Activated CD4-positive, alpha-beta T cell treated with anti-CD3 and anti-CD28 coated beads, Interleukin-2, amount 50 U/mL, for 1 hour (primary cell): ENCODE results near the gene S100A3.
"Not testable (repeated sequence)": the region's sequence is repeated elsewhere in the genome, so short reads cannot be mapped to it uniquely, and the experiment has no call there.

Experiments used
- DNase-seq: peaks from one replicate; pipeline ENCODE4 v3.0.0-alpha.2; 2020

Gene S100A3

GRCh38 chr1:153568367-153569099 lies 19.5 kb upstream of the S100A3 start:
- peak; percentile 79 for DNase-seq

GRCh38 chr1:153567621-153568366 lies 18.7 kb upstream of the S100A3 start:
- no peak for DNase-seq

- DNase-seq = peak; percentile 76
Measured at GRCh38 chr1:153566414-153567371, 17.6 kb upstream of the S100A3 start.

- DNase-seq = peak; percentile 23
Measured at GRCh38 chr1:153565529-153566374, 16.7 kb upstream of the S100A3 start, which contains the start of gene S100A2. Gene S100A2 (minus strand): TSS chr1:153565844. CDS start chr1:153563877, 1,967 bp downstream.

- no peak for DNase-seq
Measured at GRCh38 chr1:153563991-153564390, 14.9 kb upstream of the S100A3 start.

GRCh38 chr1:153563483-153563901 lies 14.4 kb upstream of the S100A3 start:
- no peak for DNase-seq

GRCh38 chr1:153562021-153562420 lies 13.0 kb upstream of the S100A3 start:
- DNase-seq = not testable (repeated sequence)

- DNase-seq = no peak
Measured at GRCh38 chr1:153561466-153561985, 12.5 kb upstream of the S100A3 start.

- no peak for DNase-seq
Measured at GRCh38 chr1:153560771-153561465, 11.9 kb upstream of the S100A3 start.

- DNase-seq = no peak
Measured at GRCh38 chr1:153560241-153560640, 11.2 kb upstream of the S100A3 start.

GRCh38 chr1:153557877-153558276 lies 8.8 kb upstream of the S100A3 start:
- no peak for DNase-seq

GRCh38 chr1:153556348-153556747 lies 7.3 kb upstream of the S100A3 start:
- DNase-seq = no peak

GRCh38 chr1:153553830-153554541 lies 4.9 kb upstream of the S100A3 start:
- no peak for DNase-seq

GRCh38 chr1:153553096-153553495 lies 4.0 kb upstream of the S100A3 start:
- no peak for DNase-seq

GRCh38 chr1:153552335-153552734 lies 3.3 kb upstream of the S100A3 start:
- DNase-seq = no peak

- DNase-seq = no peak
Measured at GRCh38 chr1:153550827-153551500, 1.9 kb upstream of the S100A3 start.

- no peak for DNase-seq
Measured at GRCh38 chr1:153550398-153550758, 1.3 kb upstream of the S100A3 start.

- no peak for DNase-seq
Measured at GRCh38 chr1:153549741-153550397, 811 bp upstream of the S100A3 start.
